HG03439 (cell line): Measurements from ENCODE around the gene CRIP3.
"Not testable (repeated sequence)": the region's sequence is repeated elsewhere in the genome, so short reads cannot be mapped to it uniquely, and the experiment has no call there.

Experiments
- ATAC-seq: cut with Tn5 transposase; IDR thresholded peaks from one replicate; pipeline ENCODE4 v1.9.1; 2021; ENCODE audit warnings: mild to moderate bottlenecking, moderate library complexity; ENCODE audit not compliant: unreplicated experiment

CRIP3 gene

GRCh38 chr6:43307451-43308100 lies 1.1 kb downstream of the CRIP3 start:
- peak; percentile 11 for ATAC-seq

GRCh38 chr6:43306086-43306485 lies 2.5 kb downstream of the CRIP3 start:
- no peak for ATAC-seq

DNA sequence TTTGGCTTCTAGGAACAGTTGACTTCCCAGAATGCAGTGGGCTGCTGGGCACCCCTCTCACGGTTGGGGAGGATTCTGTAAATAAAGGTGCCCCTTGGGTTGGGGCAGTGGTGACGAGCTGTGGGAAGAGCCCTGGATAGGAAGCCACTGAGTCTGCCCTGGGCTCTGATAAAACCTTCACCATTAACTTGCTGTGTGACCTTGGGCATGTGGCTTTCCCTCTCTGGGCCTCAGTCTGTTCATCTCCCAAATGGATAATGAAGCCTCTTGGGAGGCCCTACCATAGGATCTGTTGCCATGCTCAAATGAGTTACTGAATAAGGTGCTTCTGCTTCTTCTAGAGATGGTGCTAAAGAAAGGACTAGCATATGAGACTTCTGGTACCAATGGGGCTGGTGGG lies 3.7 kb downstream of the CRIP3 start:
- ATAC-seq = no peak

- no peak for ATAC-seq
Measured at GRCh38 chr6:43304361-43304760, 4.3 kb downstream of the CRIP3 start.

DNA sequence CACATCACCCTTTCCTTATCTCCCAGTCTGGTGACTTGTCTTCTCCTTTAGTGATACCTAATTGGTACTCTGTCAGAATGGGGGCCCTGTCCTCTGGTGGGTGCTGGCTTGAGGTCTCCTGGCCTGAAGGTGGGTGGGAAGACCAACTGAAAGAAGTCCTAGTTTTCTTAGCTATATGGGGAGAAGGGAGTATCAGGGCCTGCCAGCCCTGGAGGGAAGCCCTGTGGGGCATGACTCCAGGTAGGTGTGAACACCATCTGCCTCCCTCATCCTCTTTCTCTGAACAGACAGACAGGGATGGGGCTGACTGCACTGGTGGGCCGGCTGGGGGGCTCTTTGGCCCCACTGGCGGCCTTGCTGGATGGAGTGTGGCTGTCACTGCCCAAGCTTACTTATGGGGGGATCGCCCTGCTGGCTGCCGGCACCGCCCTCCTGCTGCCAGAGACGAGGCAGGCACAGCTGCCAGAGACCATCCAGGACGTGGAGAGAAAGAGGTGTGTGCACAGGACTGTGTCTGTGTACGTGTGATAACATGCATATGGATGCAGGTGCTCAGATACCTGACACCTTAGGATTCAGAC lies 4.8 kb downstream of the CRIP3 start:
- ATAC-seq = no peak

- not testable (repeated sequence) for ATAC-seq
Measured at GRCh38 chr6:43303006-43303405, 5.6 kb downstream of the CRIP3 start.

DNA sequence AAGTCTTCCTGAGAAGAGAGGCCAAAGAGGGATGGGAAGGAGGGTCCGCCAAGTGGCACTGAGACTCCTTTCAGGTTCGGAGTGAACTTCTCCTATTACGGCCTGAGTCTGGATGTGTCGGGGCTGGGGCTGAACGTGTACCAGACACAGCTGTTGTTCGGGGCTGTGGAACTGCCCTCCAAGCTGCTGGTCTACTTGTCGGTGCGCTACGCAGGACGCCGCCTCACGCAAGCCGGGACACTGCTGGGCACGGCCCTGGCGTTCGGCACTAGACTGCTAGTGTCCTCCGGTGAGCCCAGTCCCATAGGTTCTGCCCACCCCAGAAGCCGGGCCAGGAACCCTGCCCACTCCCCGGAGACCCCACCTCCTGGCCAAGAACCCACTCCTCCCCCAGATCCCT lies 6.5 kb downstream of the CRIP3 start:
- no peak for ATAC-seq

DNA sequence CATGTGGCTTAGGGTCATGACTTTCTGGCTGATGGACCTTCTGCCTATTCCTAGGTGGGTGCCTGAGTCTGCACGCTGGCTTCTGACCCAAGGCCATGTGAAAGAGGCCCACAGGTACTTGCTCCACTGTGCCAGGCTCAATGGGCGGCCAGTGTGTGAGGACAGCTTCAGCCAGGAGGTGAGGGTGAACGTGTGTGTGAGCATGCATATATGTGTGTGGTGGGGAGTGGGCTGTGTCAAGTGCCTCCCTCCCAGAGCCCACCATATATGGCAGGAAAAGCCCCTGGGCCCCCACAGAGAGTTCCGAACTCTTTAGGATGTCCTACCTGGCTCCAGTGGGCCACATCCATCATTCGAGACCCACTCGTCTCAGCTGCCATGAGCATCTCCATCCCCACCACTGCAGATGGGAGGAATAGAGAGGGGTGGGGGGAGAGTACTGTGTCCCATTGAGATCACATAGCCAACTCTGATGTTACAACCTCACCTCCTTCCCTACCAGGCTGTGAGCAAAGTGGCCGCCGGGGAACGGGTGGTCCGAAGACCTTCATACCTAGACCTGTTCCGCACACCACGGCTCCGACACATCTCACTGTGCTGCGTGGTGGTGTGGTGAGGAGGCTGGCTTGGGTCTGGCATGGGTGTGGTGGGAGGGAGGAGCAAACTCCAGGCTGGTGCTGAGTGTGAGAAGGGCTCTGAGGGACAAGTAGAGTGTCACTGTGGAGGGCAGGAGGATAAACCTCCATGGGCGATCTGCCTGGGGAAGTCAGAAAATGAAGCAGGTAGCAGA lies 7.3 kb downstream of the CRIP3 start:
- no peak for ATAC-seq

- no peak for ATAC-seq
Measured at GRCh38 chr6:43299338-43300293, 9.0 kb downstream of the CRIP3 start.

DNA sequence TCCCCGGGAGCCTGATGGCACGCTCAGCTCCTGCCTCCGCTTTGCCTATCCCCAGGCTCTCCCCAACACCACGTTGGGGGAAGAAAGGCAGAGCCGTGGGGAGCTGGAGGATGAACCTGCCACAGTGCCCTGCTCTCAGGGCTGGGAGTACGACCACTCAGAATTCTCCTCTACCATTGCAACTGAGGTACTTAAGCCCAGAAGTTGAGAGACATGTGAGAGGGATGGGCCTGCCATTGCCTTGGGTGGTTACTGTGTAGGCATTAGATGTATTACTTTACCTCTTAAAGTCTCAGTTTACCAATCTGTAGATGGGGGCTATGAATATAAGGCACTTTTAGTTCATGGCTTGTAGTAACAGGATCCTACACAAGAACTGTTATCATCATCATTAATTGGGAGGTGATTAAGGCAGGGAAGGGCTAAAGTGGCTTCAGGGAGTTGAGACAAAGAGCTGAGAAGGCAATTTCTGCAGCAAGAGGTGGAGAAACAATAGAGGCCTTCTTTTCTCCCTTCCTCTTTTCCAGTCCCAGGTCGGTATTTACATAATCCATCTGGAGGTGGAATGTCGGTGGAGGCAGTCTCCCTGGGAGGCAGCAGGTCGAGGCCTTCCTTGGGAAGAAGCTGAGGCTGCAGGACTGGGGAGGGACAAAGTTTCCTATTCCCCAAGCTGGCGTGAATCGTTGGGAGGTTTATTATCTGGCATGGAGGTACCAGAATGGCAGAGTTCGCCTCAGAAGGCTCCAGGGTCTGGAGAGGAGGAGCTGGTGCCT lies 9.9 kb downstream of the CRIP3 start:
- no peak for ATAC-seq

GRCh38 chr6:43297644-43298564 lies 10.7 kb downstream of the CRIP3 start, which contains the start of gene SLC22A7:
TSS of gene SLC22A7 (plus strand) at chr6:43298260. CDS start at chr6:43298359, 99 bp downstream.
- no peak for ATAC-seq

DNA sequence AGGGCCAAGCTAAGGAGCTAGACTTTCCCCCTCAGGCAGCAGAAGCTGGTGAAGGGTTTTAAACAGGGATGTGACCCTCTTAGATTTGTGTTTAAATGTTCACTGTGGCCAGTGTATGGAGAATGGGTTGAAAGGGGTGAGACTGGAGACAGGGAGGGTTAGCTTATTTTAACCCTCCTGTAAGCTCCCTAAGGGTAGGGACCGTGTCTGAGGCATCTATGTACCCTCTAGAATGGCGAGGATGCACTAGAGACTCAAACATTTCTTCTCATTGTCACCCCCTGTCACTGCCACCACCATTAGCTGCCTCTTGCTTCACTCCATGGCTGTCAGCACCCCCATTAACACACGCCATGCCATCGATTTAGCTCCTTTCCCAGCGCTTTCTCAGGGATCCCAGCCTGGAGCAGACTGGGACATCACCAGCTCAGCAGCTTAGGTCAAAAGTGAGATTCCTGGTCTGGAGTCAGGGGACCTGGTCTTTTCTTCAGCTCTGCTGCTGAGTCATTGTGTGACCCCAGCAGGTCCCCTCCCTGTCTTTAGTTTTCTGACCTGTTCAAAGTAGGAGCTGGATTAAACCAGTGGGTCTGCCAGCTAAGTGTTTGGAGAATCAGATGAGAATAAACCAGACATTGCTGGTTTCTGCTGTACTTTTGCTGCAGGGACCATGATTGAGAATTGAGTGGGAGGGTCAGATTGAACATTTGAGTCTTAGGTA lies 11.7 kb downstream of the CRIP3 start:
- no peak for ATAC-seq

DNA sequence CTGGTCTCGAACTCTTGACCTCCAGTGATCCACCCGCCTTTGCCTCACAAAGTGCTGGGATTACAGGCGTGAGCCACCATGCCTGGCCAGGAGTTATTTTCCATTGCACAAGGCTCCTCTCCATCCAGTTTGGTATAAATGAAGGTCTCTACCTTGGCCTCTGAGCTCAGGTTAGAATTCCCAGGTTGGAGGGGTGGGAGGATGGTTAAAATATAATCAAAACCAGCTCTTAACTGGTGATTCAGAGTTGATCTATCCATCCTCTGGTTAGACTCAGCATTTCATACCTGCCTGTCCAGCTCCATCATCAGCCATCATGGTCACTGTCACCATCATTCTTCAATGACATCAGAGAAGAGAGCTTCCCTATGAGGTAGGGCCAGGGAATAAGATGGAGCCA lies 13.2 kb downstream of the CRIP3 start:
- no peak for ATAC-seq

DNA sequence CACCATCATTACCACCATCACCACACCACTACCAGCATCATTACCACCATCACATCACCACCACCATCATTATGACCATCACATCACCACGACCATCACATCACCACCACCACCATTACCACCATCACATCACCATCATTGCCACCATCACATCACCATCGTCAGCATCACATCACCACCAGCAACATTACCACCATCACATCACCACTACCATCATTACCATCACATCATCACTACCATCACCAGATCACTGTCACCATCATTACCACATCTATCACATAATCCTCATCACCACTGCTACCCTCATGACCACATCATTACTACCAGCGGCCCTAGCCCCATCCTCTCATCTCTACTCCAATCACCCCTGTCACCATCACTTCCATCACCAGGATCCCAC lies 14.1 kb downstream of the CRIP3 start:
- ATAC-seq = no peak

- ATAC-seq = no peak
Measured at GRCh38 chr6:43293698-43294097, 14.9 kb downstream of the CRIP3 start.

DNA sequence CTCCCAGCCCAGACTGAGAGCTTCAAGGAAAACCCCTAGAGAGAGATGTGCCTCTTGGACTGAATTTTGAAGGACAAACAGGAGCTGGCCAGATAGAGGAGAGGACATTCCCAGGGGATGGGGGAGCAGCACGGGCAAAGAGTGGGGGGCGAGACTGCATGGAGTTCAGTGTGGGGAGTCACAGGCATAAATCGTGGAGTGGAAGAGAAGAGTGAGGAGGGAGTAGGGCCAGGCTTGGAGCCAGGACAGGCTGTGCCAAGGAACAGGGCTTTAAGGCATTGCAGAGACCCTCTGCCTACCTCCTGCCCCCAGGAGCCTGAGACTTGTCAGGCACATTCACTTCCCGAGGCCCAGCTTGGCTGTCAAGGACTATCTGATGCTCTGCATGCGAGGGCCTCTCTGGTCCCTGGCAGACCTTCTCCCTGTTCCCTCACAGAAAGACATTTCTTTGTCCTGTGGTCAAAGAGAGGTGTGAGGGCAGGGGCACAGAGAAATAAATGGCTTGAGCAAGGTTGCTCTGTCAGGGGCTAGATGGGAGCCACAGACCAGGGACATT lies 15.8 kb downstream of the CRIP3 start:
- no peak for ATAC-seq

DNA sequence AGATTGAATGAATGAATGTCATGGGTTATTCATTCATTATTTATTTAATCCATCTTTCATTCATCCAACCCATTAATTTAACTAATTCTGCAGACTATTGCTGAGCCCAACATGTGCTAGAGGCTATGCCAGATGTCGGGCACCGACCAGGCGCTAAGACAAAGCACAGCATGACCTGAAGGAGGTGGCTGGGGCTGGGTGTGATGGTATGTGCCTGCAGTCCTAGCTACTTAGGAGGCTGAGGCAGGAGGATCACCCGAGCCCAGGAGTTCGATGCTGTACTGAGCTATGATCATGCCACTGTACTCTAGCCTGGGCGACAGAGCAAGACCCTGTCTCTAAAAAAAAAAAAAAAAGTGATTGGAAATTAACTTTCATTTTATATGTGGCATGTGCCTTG lies 16.3 kb downstream of the CRIP3 start:
- ATAC-seq = no peak

DNA sequence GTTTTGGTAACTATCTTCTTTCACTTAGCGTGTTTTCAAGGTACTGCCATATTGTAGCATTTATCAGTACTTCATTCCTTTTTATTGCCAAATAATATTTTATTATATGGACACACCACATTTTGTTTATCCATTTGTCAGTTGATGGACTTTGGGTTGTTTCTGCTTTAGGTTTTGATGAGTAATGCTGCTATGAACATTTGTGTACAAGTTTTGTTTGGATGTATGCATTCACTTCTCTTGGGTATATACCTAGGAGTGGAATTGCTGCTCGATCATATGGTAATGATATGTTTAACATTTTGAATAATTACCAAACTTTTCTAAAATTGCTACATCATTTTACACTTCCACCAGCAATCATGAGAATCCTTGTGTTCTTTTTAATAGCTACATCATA lies 16.9 kb downstream of the CRIP3 start:
- ATAC-seq = no peak
